NOMO-1 (cell line): ENCODE data around the gene PSG2.
"Not testable (repeated sequence)": the region's sequence is repeated elsewhere in the genome, so short reads cannot be mapped to it uniquely, and the experiment has no call there.

Experiments used
- DNase-seq, 2 experiments: peaks; one replicate each; lab custom pipeline; 2025; ENCODE audit not compliant: unreplicated experiment in 2 of 2; lab: John Stamatoyannopoulos, UW

The PSG2 gene

DNA sequence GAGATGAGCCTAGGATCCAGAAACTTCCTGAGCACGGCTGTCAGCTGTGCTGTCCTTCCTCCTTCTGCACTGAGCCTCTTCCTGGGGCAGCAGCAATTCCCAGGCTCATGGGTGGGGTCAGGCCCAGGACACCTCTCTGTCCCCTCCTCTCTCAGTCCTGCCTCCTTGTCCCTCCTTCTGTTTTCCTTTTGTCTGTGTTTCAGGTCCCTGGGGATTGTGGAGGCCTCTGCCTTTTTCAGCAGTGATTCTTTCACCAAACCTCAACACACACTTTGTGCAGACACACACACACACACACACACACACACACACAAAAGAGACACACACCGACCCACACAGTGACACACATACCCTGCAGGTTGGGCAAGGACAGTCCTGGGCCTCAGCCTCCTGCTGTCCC lies at the start of gene PSG2:
PSG2 (minus strand) TSS at position 101 of the 400 bp plus-strand sequence. CDS start 132 bp downstream, outside the sequence.
- not testable (repeated sequence) for DNase-seq

DNA sequence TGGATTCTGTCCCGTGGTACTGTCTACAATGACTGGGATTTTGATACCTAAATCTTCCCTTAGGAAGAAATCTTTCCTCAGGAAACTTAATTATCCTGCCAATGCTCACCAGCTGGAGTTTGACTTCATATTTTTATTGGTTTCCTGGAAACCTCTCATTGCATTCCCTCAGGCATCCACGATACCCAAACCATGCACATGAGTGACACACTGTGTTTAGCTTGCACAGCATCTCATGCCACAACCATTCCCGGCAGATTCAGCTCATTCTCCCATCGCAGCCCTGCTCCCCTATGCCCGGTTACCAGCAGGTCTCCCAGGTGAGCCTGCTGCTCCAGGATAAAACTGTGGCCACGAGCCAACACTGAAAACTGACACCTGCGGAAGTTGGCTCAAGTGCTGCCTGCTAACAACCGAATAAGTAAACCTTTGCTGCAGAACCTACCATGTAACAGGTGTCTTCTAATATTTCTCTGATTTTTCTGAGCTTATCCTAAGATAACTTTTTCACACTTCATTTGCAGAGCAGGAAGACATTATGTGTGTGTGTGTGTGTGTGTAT lies 48.9 kb upstream of the PSG2 start:
- DNase-seq = not testable (repeated sequence)

DNA sequence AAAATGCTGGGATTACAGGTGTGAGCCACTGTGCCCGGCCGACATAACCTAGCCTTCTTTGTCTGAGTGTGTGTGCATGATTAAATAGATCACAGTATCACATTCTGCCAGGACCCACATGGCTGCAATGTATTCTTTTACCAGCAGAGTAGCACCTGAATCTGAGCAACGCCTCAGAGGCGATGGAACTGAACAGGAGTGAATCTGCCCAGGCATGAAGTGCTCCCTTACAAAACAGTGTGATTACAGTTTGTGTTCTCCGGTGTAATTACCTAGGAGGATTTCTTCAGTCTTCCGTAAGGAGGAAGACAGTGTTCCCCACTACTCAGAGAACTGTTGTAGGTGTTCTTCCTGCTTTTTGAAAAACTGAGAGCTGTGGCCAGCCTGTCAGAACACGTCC lies 46.7 kb upstream of the PSG2 start:
- not testable (repeated sequence) for DNase-seq

DNA sequence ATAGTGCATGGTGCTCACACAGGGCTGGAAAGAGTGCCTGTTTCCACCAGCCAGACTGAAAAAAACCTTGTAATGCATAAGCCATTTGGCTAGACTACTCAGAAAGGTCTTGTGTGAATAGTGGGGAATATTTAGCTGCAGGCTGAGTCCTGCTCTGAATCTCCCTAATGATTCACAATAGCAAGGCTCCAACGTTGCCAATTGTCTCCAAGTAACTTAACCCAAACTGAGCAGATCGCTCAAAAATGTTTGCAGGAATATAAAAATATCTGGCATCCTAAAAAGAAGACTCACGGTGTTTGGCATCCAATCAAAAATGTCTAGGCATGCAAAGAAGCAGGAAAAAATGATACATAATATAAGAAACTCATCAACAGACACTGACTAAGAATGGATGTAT lies 44.8 kb upstream of the PSG2 start:
- not testable (repeated sequence) for DNase-seq

DNA sequence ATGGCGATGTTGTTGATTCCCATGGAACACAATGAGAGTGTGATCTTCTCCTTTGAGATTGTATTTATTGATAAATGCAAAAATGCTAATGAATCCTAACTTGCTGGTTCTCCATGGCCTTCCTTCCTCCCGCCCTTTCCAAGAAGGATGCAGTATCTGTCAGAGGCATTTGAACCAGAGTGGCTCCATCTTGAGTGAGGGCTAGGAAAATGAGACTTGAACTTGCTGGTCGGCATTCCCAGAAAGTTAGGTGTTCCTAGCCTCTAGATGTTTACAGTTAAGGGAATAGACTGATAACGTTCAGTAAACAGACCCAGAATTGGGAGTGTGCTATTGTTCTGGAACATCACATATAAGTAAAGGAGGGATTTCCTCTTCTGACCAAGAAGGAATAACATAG lies 44.2 kb upstream of the PSG2 start:
- DNase-seq = no peak

DNA sequence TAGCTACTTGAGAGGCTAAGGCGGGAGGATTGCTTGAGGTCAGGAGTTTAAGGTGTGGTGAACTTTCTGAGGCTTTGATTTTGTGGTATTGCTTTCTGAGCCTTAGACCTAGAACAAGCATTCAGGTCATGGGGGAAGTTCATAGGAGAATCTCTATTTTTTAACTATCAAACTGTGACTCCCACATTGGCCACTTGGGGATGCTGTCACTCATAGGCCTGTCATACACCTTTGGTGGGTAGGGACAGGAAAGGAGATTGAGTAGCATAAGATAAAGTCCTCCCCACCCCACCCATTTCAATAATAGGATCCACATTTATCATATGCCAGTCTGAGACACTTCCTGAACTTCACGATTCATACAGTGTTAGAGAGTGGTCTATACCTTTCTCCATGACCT lies 41.9 kb upstream of the PSG2 start:
- no peak for DNase-seq

DNA sequence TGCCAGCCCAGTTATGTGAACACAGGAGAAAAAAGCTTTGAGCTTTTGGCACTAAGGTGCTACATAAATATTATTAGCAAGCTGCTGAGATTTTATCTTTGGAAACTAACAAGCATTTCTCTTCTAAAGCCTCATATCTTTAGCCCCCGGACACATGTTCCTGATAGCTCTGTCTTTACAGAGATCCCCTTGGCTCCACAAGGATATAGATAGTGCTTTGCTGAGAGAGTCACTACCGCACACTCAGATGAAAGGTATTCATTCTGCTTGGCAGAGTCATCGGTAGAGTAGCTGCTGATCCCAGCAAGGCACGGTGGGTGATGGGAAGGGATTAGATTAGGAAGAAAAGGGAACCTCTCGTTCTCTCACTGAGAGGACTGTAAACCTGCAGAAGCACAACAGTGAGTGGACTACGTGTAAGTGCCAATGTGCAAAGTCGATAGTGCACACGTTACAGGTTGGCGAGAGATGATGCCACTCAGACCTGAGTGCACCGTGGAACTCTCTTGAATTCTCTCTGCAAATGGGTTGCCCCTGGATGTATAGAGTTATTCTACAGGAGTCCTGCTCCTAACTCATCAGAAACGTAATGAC lies 38.0 kb upstream of the PSG2 start:
- not testable (repeated sequence) for DNase-seq

DNA sequence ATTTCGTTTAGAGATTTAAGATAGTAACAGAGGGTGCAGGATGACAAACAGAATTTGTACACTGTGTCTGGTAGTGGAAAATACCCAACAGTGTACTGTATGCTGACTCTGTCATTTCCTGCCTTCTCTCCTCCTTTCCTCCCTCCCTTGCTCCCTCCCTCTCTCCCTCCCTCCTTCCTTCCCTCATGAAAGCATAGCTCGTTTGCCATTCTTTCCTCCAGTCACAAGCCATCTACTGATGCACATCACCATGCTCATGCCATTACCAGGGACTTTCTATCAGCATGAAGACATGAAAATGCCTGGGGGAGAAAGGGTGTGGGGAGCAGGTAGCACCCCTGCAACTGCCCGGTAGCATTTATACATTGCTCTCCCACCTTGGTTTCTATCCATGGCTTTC lies 37.0 kb upstream of the PSG2 start:
- not testable (repeated sequence) for DNase-seq

DNA sequence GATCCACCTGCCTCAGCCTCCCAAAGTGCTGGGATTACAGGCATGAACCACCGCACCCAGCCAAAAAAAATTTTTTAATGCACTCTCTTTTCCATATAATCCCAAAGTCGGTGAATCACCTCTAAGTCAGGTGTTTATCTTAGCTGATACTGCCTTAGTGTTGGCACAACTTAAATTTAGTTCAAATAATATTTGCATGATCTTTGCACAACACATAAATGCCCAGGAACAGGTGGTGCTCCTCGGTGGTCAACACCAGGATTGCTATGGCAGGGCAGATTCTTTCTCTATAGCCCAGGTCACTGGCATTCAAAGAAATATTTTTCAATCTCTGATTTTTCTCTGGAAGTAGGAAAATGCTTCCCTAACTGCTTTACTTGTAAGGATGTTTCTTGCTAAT lies 33.9 kb upstream of the PSG2 start:
- not testable (repeated sequence) for DNase-seq

DNA sequence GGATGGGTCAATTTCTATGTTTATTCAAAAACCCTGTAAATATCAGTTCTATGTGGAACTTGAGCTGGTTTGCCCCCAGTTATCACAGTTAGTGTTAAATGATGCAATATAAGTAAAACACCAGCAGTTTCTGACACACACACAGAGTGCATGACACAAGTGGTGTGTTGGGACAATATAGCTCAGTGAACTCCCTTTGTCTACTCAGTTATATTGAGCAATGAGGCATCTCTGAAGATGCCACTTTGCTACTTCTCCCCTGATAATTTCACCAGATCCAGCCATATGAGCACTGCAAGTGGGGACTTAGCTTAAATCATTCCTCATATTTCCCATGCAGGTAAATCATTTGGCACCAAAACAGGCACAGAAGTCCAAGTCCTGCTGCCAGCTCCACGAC lies 33.0 kb upstream of the PSG2 start:
- not testable (repeated sequence) for DNase-seq

DNA sequence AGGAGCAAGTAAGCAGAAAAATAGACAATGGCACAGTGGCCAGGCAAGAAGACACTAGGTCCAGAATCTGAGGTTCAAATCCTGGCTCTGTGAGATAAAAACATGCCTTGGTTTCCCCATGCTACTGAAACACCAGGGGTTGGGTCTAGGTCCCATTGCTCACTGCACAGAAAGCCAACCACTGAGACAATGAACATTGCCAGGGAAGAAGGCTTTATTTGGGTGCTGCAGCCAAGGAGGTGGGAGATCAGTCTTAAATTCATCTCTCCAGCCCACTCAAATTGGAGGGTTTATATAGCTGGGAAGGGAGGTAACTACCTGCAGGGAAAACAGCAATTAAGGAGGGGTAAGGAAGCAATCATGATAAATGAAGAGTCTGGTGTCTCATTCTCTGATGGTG lies 32.6 kb upstream of the PSG2 start:
- DNase-seq = not testable (repeated sequence)

DNA sequence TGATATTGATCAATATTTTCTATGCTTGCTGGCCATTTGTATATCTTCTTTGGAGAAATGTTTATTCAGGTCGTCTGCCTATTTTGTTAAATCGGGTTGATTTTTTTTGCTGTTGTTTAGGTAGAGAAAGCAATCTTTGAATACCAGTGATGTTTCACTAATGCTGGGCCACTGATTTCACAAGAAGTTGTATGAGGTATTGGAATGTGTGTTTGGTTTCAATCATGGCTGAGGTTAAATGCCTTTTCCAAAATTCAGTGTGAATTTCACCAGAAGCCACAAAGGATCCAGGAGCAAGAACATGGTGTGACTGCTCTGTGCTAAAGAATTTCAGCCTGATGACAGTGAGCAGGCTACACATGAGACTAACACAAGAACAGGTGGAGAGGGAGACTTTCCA lies 32.1 kb upstream of the PSG2 start:
- DNase-seq = not testable (repeated sequence)

DNA sequence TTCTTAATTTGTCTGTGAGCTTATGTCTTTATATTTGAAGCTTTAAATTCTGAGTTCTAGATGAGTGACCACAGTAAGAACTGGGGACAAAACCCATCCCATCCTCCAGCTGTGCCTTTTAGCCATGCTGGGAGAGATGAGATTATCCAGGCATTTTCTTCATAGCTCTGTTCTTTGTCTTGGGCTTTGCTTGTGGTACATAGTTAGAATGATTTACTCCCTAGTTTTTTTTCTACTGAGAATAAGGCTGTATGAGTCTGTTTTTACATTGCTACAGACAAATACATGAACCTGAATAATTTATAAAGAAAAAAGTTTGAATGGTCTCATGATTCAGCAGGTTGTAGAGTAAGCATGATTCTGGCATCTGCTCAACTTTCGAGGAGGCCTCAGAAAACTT lies 24.9 kb upstream of the PSG2 start:
- not testable (repeated sequence) for DNase-seq

DNA sequence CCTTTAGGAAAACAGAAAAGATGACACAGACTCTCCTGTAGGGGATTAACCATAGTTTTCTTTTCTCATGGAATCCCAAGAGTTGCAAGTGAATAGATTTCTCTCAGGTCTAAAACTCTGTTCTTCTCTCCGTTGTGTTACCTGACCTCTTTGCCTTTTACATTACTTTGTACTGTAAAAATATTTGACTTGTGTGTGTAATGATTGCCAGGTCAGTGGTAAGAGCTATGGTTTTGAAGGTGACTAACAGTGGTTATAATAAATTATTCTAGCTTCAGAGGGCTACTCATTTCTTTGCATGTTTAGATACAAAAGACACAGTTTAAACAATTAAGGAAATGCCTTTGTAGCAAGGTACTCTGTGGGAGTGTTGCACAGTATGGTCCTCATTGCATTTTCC lies 23.0 kb upstream of the PSG2 start:
- no peak for DNase-seq

DNA sequence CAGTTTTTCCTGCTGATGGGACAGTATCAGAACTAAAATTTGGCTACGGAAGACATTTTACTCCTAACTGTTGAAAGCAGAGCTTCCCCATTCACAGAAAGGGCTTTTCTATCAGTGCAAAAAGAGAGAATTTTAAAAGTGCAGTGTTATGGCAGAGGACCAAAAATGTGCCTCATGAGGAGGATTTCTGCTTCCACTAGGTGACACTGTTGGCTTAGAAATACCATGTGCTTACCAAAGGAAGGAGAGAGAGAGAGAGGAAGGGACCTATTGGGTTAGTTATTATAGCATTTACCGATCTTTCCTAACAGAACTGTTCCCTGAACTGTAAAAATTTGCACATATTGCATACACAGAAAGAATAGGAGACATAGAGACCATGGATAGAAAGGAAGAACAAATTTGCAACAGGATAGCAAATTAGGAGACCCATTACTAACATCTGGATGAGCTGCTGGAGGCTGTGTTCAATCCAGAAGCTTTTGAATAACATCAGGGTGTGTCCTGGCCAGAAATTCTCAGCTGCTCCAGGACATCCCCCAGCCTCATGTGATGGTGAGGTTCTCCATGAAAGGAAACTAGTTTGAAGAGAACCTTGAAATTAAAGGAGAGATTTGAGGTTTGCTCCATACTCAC lies 21.8 kb upstream of the PSG2 start:
- peak in 1 of 2 experiments; percentile 0 for DNase-seq

DNA sequence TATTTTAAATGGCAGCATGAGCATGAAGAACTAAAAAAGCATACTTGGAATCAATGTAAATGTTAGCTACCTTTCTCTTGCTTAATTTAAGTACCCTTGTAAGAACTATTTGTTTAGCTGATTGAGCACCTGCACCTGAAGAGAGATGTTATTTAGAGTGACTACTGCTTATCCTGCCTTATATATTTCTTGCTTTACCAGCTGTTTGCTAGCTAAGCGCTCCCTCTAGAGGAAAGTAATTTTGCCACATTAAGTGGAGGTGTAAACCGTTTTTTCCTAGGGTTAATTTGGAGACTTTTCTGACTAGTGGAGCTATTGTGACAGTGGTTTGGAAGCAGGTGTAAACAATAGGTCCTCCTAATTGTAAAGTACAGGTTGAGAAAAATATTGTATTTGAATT lies 19.4 kb upstream of the PSG2 start:
- no peak for DNase-seq

DNA sequence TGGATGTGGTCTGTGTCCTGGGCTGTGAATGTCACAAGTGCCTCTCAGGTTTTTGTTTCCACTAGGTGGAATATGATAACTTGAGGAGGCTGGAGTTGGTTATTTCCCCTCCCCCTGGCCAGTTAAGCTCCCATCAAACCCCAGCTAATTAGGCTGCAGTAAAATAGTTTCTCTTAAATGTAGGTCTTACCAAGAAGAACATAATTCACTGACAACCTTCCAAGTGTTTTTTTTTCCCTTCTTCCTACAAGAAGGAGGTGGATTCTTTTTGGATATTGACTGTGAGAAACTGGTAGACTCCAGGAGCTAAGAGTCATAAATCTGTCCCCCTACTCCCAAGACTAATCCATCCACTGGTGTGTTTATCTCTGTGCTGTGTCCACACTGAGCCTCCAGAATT lies 15.9 kb upstream of the PSG2 start:
- DNase-seq = not testable (repeated sequence)

DNA sequence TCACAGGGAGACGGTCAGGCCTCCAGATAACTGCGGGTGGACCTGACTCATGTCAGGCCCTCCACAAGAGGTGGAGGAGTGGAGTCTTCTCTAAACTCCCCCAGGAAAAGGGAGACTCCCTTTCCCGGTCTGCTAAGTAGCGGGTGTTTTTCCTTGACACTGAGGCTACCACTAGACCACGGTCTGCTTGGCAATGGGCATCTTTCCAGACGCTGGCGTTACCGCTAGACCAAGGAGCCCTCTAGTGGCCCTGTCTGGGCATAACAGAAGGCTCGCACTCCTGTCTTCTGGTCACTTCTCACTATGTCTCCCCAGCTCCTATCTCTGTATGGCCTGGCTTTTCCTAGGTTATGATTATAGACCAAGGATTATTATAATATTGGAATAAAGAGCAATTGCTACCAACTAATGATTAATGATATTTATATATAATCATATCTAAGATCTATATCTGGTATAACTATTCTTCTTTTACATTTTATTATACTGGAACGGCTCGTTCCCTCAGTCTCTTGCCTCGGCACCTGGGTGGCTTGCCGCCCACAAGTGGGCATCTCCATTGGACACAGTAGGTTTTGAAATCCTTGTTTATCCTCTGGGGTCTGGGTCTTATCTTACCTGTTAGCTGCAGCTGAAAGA lies 5.3 kb upstream of the PSG2 start:
- peak in 1 of 2 experiments; percentile 1 for DNase-seq

DNA sequence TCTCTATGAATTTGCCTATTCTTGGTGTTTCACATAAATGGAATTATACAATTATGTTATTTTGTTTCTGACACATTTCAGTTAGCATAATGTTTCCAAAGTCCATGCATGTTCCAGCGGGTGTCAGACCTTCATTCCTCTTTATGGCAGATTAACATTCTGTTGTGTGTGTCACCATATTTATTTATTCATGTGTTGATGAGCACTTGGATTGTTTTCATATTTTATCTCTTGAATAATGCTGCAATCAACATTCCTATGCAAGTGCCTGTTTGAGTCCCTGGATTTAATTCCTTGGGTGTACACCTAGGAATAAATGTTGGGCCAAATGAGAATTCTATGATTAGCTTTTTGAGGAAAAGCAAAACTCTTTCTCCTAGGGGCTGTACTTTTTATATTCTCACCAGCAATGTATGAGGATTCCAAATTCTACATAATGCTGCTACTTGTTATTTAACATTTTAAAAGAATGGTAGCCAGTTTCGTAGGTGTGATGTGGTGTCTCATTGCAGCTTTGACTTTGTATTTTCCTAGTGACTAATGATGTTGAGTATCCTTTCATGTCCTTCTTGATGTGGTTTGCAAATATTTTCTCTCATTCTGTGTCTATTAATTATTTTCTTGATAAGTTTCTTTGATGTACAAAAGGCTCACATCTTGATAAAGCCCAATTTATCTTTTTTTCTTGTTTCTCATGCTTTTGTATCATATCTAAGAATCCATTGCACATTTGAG lies 3.5 kb upstream of the PSG2 start:
- not testable (repeated sequence) for DNase-seq

DNA sequence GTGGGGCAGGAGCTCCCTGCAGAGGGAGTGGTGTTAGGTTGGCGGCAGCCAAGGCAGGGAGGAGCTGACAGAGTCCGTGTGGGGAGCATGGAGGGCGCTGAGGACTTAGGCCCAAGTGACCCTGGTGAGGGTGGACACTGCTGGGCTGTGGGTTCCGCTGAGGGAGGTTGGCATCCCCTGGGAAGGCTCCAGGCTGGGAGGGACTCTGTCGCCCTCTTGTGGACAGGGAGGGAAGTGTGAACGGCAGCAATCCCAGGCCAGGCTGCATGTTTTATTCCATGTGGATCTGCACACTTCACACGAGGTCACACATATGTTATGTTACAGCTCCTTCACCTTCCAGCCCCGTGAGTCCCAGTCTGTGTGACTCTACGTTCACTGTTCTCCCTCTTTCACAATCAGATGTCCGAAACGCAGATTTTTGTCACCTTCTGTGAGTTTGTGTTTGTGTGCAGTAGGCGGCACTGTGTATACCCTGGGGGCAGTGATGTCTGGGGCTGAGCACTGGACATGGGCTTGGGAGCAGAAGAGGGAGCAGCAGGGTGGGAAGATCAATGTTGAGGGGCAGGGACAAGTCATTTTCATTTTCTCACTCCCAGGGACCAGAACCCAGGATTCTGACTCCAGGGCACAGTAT lies 1.8 kb upstream of the PSG2 start:
- not testable (repeated sequence) for DNase-seq

DNA sequence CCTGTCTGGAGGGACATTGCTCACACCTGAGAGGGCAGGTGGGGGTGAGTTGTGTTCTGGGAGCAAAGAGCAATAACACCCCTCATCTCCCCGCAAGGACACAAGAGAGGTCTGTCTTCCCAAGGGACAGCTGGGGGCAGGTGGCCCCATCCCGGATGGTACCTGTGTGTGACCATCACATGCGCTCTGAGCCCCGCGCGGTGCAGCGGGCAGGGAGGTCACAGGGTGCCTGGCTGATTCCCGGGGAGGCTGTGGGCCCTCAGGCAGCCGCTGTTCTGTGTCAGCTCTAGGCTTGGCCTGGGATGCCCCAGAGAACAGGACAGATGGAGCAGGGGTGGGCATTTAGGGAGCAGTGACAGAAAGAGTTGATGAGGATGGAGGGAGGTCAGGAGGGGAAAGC lies 1.2 kb upstream of the PSG2 start:
- not testable (repeated sequence) for DNase-seq
